GM21381 (cell line): ENCODE data around the gene ZCWPW1.
A peak's percentile ranks its signal among the peaks of the same experiment; 100 is the strongest.
"Not testable (repeated sequence)": the region's sequence is repeated elsewhere in the genome, so short reads cannot be mapped to it uniquely, and the experiment has no call there.

Experiments
- ATAC-seq: cut with Tn5 transposase; IDR thresholded peaks from one replicate; pipeline ENCODE4 v1.9.1; 2021; ENCODE audit warnings: mild to moderate bottlenecking, moderate library complexity; ENCODE audit not compliant: unreplicated experiment

ZCWPW1 gene

DNA sequence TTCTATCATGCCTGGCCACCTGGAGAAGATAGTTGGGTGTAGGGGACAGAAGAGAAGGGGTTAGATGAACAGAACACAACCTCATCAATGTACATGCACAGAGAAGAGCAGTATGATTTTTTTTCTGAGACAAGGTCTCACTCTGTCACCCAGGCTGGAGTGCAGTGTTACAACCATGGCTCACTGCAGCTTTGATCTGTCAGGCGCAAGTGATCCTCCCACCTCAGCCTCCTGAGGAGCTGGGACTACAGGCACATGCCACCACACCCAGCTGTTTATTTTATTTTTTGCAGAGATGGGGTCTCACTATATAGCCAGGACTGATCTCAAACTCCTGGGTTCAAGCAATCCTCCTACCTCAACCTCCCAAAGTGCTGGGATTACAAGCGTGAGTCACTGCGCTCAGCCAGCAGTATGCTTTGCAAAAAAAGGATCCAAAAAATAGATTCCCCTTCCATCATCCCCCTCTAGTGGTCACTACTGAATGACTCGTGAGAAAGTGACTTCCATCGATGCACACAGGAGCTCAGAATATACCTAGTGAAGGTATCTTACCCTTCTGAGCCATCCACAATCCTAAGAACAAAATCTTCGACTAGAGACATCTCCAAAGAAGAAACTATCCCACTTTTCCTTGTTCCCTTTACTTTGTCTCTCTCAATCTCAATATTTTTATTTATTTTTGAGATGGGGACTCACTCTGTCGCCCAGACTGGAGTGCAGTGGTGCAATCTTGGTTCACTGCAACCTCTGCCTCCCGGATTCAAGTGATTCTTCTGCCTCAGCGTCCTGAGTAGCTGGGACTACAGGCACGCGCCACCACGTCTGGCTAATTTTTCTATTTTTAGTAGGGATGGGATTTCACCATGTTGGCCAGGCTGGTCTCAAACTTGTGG, 21.0 kb downstream of the ZCWPW1 start:
- no peak for ATAC-seq

DNA sequence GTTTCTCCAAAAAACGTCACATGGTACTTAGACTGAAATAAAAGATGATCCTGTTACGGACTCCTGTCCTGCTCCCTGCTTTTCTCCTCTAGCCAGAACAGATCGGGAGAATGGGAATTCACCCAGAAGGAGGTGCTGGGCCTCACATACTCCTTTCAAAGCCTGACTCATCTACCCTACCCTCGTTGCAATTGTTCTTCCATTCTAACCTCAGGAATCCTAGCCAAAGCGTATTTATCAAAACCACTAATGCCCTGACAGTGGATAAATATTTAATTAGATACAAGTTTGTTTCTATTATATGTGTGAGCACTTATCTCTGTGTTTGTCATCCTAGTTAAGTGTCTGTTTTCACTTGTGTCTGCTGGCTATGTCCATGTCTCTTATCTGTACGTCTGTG, 21.7 kb downstream of the ZCWPW1 start:
- no peak for ATAC-seq

GRCh38 chr7:100402241-100402640, 26.3 kb downstream of the ZCWPW1 start:
- no peak for ATAC-seq

GRCh38 chr7:100401811-100402210, 26.7 kb downstream of the ZCWPW1 start:
- no peak for ATAC-seq

DNA sequence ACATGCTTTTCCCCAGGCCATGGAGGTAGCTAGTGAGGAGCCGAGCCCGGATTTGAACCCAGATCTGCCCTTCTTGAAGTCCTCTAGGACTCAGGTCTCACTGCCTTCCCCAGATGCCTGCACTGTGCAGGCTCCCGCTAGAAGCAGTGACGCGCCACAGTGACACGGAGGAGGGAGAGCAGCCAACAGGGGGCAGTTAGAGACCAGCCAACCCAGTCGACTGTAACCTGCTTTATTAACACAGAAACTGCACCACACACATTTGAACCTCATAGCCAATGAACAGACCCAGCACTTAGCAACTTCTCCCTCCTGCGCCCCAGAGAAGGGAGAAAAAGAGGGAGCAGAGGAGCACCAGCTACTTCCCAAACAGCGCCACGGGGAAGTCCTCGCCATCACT, 27.8 kb downstream of the ZCWPW1 start:
- no peak for ATAC-seq

GRCh38 chr7:100400041-100400440, 28.5 kb downstream of the ZCWPW1 start:
- ATAC-seq = no peak

- no peak for ATAC-seq
These were observed 30.3 kb downstream of the ZCWPW1 start for GRCh38 chr7:100398239-100398638.

DNA sequence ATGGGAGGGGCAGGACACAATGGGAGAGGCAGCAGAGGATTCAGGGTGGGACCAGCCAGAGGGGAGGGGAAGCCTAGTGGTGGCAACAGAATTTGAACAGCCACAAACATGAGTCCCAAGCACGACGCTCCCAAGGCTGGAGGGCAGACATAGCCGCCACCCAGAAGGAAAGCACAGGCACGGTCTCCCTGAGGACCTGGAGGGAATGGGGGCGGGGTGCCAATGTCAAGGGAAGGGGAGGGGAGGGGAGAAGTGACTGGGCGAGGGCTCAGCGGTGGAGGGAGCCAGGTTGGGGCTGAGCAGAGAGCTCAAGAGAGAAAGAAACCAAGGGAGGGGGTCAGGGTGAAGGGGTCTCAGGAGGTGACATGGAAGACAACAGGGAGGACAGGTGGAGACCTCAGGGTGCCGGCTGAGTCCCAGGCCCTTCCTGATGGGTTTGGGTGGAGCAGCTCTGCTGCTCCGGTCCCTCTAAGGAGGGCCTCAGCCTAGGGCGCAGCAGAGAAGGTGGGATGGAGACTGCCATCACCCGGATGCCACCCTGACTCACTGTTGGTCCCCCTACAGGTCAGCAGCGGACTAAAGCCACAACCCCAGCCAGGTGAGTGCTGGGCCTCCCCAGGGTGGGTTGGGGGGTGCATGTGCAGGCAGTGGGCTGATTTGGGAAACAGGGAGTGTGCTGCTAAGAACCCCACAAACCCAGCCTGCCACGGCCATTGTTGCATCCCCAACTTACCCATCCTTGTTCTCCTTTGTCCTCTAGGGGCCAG, 31.0 kb downstream of the ZCWPW1 start:
- ATAC-seq = no peak

GRCh38 chr7:100396421-100396982, 32.0 kb downstream of the ZCWPW1 start:
- ATAC-seq = peak; percentile 91

- no peak for ATAC-seq
These were observed 34.4 kb downstream of the ZCWPW1 start for GRCh38 chr7:100394077-100394476.

- no peak for ATAC-seq
These were observed 35.1 kb downstream of the ZCWPW1 start for GRCh38 chr7:100393233-100393905.

DNA sequence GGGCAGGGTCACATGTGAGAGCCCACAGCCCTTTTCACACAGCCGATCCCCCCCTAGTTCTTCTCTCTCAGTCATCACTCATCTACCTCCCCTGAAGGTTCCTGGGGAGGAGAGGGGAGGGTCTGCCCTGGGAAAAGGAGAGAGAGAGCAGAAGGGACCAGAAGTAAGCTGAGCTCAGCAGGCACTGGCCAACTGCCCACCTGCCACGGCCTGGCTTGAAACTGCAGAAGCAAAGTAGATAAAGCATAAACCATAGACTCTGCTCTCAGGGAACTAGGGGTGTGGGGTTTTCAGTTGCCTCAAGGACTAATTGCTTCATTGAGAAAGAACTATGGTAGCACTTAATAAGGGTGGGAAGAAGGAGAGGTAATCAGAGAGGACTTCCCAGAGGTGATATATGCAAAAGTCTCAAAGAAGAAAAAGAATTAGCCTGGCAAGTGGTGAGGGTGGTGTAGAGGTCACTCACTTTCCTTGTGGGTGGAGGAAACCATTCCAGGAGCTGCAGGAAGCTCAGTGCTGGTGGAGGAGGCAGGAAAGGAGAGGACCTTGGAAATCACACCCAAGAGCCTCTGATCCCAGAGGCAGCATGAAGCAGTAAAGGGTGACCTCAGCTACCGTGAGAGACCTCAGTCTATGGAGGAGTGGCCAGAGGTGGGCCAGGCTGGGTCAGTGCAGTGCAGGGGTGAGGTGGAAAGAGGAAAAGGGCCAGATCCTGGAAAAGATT, 38.1 kb downstream of the ZCWPW1 start:
- ATAC-seq = no peak

DNA sequence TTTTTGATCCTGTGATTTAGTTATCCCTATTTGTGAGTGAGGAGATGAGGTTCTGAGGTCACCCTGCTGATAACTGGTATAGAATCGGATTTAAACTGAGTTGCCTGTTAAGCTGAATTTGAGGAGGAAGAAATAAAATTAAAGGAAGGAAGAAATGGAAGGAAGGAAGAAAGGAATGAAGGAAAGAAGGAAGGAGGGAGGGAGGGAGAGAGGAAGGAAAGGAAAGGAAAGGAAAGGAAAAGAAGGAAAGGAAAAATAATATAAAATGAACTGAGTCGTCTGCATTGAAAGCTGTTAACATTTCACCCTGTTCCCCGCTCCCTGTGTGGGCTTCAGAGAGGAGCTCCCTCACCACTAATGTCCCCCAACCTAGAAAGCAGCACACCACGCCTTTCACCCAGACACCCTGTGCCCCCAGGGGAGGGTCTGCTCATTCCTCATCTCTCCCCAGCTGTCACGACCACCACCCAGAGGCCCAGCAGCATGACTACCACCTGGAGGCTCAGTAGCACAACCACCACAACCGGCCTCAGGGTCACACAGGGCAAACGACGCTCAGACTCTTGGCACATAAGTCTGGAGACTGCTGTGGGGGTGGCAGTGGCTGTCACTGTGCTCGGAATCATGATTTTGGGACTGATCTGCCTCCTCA, 38.9 kb downstream of the ZCWPW1 start:
- ATAC-seq = no peak

DNA sequence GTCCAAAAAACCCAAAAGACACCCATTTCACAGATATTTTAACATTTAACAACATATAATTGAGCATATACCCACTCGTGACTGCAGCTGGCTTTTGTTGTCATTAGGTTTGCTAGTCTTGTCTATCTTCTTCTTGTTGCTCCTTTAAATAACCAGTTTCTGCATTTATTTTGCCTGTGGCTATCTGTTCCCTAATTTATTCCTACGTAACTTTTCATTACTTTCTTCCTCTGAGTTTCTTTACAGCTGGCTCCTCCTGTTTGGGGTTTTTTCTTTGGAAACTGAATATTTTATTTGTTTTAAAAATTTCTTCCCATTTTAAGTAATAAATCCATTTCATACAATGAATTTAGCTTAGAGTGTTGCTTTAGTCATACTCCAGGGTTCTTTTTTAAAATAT, 40.8 kb downstream of the ZCWPW1 start:
- ATAC-seq = no peak

DNA sequence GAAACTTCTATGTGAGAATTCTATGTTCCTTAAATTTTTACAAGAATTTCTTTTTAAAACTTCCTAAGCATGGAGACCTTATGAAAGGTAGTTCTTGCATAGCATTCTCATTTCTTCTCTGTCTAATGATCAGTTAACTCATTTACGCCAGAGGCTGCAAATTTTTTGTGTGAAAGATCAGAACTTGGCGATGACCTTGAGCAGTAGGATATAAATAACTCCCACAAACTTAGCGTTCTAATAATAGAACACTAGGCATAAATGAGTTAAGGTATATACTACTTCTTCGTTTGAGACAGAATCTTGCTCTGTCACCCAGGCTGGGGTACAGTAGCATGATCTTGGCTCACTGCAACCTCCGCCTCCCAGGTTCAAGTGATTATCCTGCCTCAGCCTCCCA, 41.6 kb downstream of the ZCWPW1 start:
- ATAC-seq = no peak

DNA sequence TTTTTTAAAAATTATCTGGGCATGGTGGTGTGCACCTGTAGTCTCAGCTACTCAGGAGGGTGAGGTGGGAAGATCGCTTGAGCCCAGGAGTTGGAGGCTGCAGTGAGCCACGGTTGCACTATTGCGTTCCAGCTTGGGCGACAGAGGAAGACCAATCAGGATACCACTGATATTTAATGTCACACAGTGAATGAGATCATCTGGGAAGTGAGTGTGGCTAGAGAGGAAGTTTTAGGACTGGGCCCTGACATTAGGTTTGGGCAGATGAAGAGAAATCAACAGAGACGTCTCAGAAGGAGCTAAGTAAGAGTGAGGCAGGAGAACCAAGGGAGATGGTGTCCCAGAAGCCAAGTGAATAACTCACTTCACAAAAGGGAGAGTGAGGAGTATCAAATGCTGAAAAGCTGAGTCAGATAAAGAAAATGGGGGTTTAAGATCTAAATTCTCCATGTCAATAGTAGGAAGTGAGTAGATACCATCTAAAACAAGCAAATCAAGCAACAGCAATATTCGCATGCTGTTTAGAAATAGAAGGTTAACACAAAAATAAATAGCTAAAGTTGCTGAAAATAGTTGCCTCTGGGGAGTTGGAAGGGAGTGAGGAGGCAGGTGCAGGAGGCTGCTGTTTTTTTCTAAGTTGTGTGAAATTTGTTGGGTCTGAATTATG, 43.7 kb downstream of the ZCWPW1 start:
- no peak for ATAC-seq

- not testable (repeated sequence) for ATAC-seq
These were observed 46.2 kb downstream of the ZCWPW1 start for GRCh38 chr7:100382234-100382853.

GRCh38 chr7:100381531-100382233, 46.8 kb downstream of the ZCWPW1 start:
- not testable (repeated sequence) for ATAC-seq
